Trophoblast cell (in vitro differentiated cells and primary cell): ENCODE results near the gene PTPRT.

Experiments used
- DNase-seq, 2 donors: peaks; one replicate each; pipeline ENCODE4 v3.0.0-alpha.2; 2016
- H2AFZ ChIP-seq: 2 replicates; pipeline ENCODE4 v1.6.1; 2013; ENCODE audit warnings: low read length, moderate library complexity, mild to moderate bottlenecking; ENCODE audit not compliant: insufficient read depth, poor library complexity
- H2AK5ac ChIP-seq: 2 replicates; pipeline ENCODE4 v1.6.1; 2013; ENCODE audit warnings: mild to moderate bottlenecking, low read length
- H2BK120ac ChIP-seq: 2 replicates; pipeline ENCODE4 v1.6.1; 2013; ENCODE audit warnings: low read length, mild to moderate bottlenecking, moderate library complexity; ENCODE audit not compliant: insufficient read depth, poor library complexity
- H2BK12ac ChIP-seq: 2 replicates; pipeline ENCODE4 v1.6.1; 2013; ENCODE audit warnings: mild to moderate bottlenecking, low read length, moderate library complexity
- H2BK5ac ChIP-seq: 2 replicates; pipeline ENCODE4 v1.6.1; 2013; ENCODE audit warnings: low read length, low read depth, moderate library complexity, mild to moderate bottlenecking; ENCODE audit not compliant: poor library complexity
- H3K14ac ChIP-seq: 2 replicates; pipeline ENCODE4 v1.6.1; 2013; ENCODE audit warnings: mild to moderate bottlenecking, low read length
- H3K18ac ChIP-seq: 2 replicates; pipeline ENCODE4 v1.6.1; 2013; ENCODE audit warnings: mild to moderate bottlenecking, low read length
- H3K23ac ChIP-seq: 2 replicates; pipeline ENCODE4 v1.6.1; 2013; ENCODE audit warnings: low read length
- H3K27ac ChIP-seq: 2 replicates; pipeline ENCODE4 v1.5.1; 2013; ENCODE audit warnings: low read depth, mild to moderate bottlenecking, inconsistent platforms, low read length, moderate library complexity
- H3K27me3 ChIP-seq: 2 replicates; pipeline ENCODE4 v1.6.1; 2013; ENCODE audit warnings: inconsistent platforms, mild to moderate bottlenecking, low read length, moderate library complexity; ENCODE audit not compliant: insufficient read depth
- H3K36me3 ChIP-seq, 2 experiments: 1 replicate in 1 of 2; 2 replicates in 1 of 2; pipeline ENCODE4 v1.6.1; 2013; ENCODE audit warnings: low read length in 2 of 2, mild to moderate bottlenecking in 2 of 2, moderate library complexity in 1 of 2; ENCODE audit not compliant: insufficient read depth in 2 of 2, control insufficient read depth in 1 of 2
- H3K4ac ChIP-seq: 2 replicates; pipeline ENCODE4 v1.6.1; 2013; ENCODE audit warnings: low read depth, mild to moderate bottlenecking, low read length, moderate library complexity
- H3K4me1 ChIP-seq, 2 experiments: 1 replicate in 1 of 2; 2 replicates in 1 of 2; pipeline ENCODE4 v1.6.1; 2013; ENCODE audit warnings: low read length in 2 of 2, mild to moderate bottlenecking in 2 of 2, moderate library complexity in 1 of 2; ENCODE audit not compliant: insufficient read depth in 2 of 2, control insufficient read depth in 1 of 2
- H3K4me2 ChIP-seq: 2 replicates; pipeline ENCODE4 v1.6.1; 2013; ENCODE audit warnings: inconsistent platforms, mild to moderate bottlenecking, low read length, moderate library complexity
- H3K4me3 ChIP-seq: 2 replicates; pipeline ENCODE4 v1.5.1; 2013; ENCODE audit warnings: mild to moderate bottlenecking, low read depth, low read length, inconsistent platforms
- H3K79me1 ChIP-seq: one replicate; pipeline ENCODE4 v1.6.1; 2013; ENCODE audit warnings: low read length
- H3K79me2 ChIP-seq: 2 replicates; pipeline ENCODE4 v1.6.1; 2013; ENCODE audit warnings: low read length, mild to moderate bottlenecking; ENCODE audit not compliant: control insufficient read depth, insufficient read depth, poor library complexity
- H3K9ac ChIP-seq: 2 replicates; pipeline ENCODE4 v1.6.1; 2013; ENCODE audit warnings: mild to moderate bottlenecking, low read length
- H3K9me3 ChIP-seq: 2 replicates; pipeline ENCODE4 v1.6.1; 2013; ENCODE audit warnings: low read depth, mild to moderate bottlenecking, control low read depth, inconsistent platforms, low read length; ENCODE audit not compliant: insufficient read depth
- H4K12ac ChIP-seq: 2 replicates; pipeline ENCODE4 v1.6.1; 2013; ENCODE audit warnings: low read depth, mild to moderate bottlenecking, low read length, moderate library complexity
- H4K8ac ChIP-seq: 2 replicates; pipeline ENCODE4 v1.6.1; 2013; ENCODE audit warnings: low read depth, mild to moderate bottlenecking, low read length, moderate library complexity
- H4K91ac ChIP-seq: one replicate; pipeline ENCODE4 v1.6.1; 2013; ENCODE audit warnings: low read depth, mild to moderate bottlenecking, low read length, moderate library complexity
- WGBS: extraction: QIAGEN DNeasy Blood & Tissue Kit; methylation state at CpG from one replicate; pipeline ENCODE4 v1.1.7; 2013; ENCODE audit warnings: missing lambda C conversion rate; ENCODE audit not compliant: insufficient read length, insufficient coverage; ENCODE audit errors: extremely low coverage; 5-methylcytosine and 5-hydroxymethylcytosine counted together

The PTPRT gene

GRCh38 chr20:42986143-42986773 lies 203.4 kb downstream of the PTPRT start:
- Histone ChIP-seq H3K4me3 (no peak overlapping the region), H3K18ac (no peak overlapping the region), H3K27ac (no peak overlapping the region), H3K4ac (no peak overlapping the region), H3K36me3 (no peaks in the 10 kb centered on the region), H2AK5ac (no peak overlapping the region), H3K9ac (no peak overlapping the region), H3K14ac (no peak overlapping the region), H2BK120ac (no peak overlapping the region), H4K8ac (no peak overlapping the region), H3K4me1 (no peaks in the 10 kb centered on the region), H3K79me1 (no peaks in the 10 kb centered on the region), H4K91ac (no peak overlapping the region), H3K4me2 (no peak overlapping the region), H4K12ac (no peak overlapping the region), H3K23ac (no peak overlapping the region), H2AFZ (no peak overlapping the region), H3K9me3 (peaks cover 3% of the 10 kb centered on the region), H3K79me2 (no peaks in the 10 kb centered on the region), H2BK12ac (no peak overlapping the region), H3K27me3 (no peaks in the 10 kb centered on the region), H2BK5ac (no peak overlapping the region)
- no CpG with 5 or more reads among the region's 9 CpGs for WGBS
- no peak for DNase-seq

- Histone ChIP-seq H3K14ac (no peak overlapping the region), H3K9ac (no peak overlapping the region), H2BK12ac (no peak overlapping the region), H3K4ac (no peak overlapping the region), H3K18ac (no peak overlapping the region), H3K4me3 (no peak overlapping the region), H4K8ac (no peak overlapping the region), H2AK5ac (no peak overlapping the region), H2AFZ (no peak overlapping the region), H3K79me1 (no peaks in the 10 kb centered on the region), H3K9me3 (peaks cover 4% of the 10 kb centered on the region), H2BK120ac (no peak overlapping the region), H3K27ac (no peak overlapping the region), H3K4me1 (no peaks in the 10 kb centered on the region), H2BK5ac (no peak overlapping the region), H3K27me3 (no peaks in the 10 kb centered on the region), H3K23ac (no peak overlapping the region), H3K36me3 (no peaks in the 10 kb centered on the region), H4K91ac (no peak overlapping the region), H3K79me2 (no peaks in the 10 kb centered on the region), H4K12ac (no peak overlapping the region), H3K4me2 (no peak overlapping the region)
- WGBS = no CpG with 5 or more reads among the region's 4 CpGs
- DNase-seq = no peak
Measured at GRCh38 chr20:42985628-42986027, 204.1 kb downstream of the PTPRT start.

- Histone ChIP-seq H3K4ac (no peak overlapping the region), H3K36me3 (no peaks in the 10 kb centered on the region), H2BK120ac (no peak overlapping the region), H4K12ac (no peak overlapping the region), H2AFZ (no peak overlapping the region), H3K79me2 (no peaks in the 10 kb centered on the region), H4K8ac (no peak overlapping the region), H2BK12ac (no peak overlapping the region), H2AK5ac (no peak overlapping the region), H3K4me2 (no peak overlapping the region), H3K27ac (no peak overlapping the region), H3K23ac (no peak overlapping the region), H3K14ac (no peak overlapping the region), H2BK5ac (no peak overlapping the region), H3K4me3 (no peak overlapping the region), H3K27me3 (no peaks in the 10 kb centered on the region), H3K9ac (no peak overlapping the region), H3K4me1 (no peaks in the 10 kb centered on the region), H3K79me1 (no peaks in the 10 kb centered on the region), H3K9me3 (peaks cover 4% of the 10 kb centered on the region), H4K91ac (no peak overlapping the region), H3K18ac (no peak overlapping the region)
- no CpG with 5 or more reads among the region's 6 CpGs for WGBS
- no peak for DNase-seq
Measured at GRCh38 chr20:42982218-42982617, 207.5 kb downstream of the PTPRT start.

DNA sequence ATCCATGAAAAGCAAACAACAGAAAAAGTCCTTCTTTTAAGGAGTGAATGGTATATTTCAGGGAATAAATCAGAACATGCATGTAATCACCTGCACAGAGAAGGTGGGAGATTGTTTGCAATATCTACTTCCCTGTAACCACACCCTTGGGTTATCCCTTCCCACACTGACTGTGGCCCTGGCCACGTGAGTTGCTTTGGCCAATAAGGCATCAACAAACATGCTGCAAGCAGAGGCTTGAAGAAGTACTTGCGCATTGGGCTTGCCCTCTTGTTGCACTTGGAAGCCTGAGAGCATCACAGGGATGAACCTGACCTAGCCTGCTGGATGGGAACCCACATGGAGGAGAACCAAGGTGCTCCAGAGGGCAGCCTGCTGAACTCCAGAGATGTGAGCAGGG lies 208.5 kb downstream of the PTPRT start:
- H3K79me1 ChIP-seq = no peaks in the 10 kb centered on the region
- H4K8ac ChIP-seq = no peak overlapping the region
- DNase-seq = no peak
- no peak overlapping the region for H3K23ac ChIP-seq
- no peak overlapping the region for H2AFZ ChIP-seq
- H2BK12ac ChIP-seq = no peak overlapping the region
- H2BK5ac ChIP-seq = no peak overlapping the region
- peaks cover 4% of the 10 kb centered on the region for H3K9me3 ChIP-seq
- no peak overlapping the region for H3K4me3 ChIP-seq
- no peak overlapping the region for H3K14ac ChIP-seq
- no peaks in the 10 kb centered on the region for H3K79me2 ChIP-seq
- no peak overlapping the region for H3K9ac ChIP-seq
- no peak overlapping the region for H3K4ac ChIP-seq
- no peak overlapping the region for H3K18ac ChIP-seq
- H2AK5ac ChIP-seq = no peak overlapping the region
- H3K4me2 ChIP-seq = no peak overlapping the region
- no peaks in the 10 kb centered on the region for H3K27me3 ChIP-seq
- no CpG with 5 or more reads among the region's 2 CpGs for WGBS
- H4K12ac ChIP-seq = no peak overlapping the region
- H3K4me1 ChIP-seq = no peaks in the 10 kb centered on the region
- no peaks in the 10 kb centered on the region for H3K36me3 ChIP-seq
- no peak overlapping the region for H4K91ac ChIP-seq
- no peak overlapping the region for H2BK120ac ChIP-seq
- H3K27ac ChIP-seq = no peak overlapping the region
